TTC549 (cell line): ENCODE results near the gene RIMBP2.
"Not testable (repeated sequence)": the region's sequence is repeated elsewhere in the genome, so short reads cannot be mapped to it uniquely, and the experiment has no call there.

Experiments
- FAIRE-seq: peaks from 2 replicates; lab custom pipeline; 2012; peaks lifted over from hg19 to GRCh38; lab: Jason Lieb, UNC

Gene RIMBP2

GRCh38 chr12:130595566-130595965 lies 120.5 kb downstream of the RIMBP2 start:
- no peak for FAIRE-seq

GRCh38 chr12:130593056-130593455 lies 123.0 kb downstream of the RIMBP2 start:
- FAIRE-seq = no peak

GRCh38 chr12:130592641-130593040 lies 123.5 kb downstream of the RIMBP2 start:
- FAIRE-seq = no peak

GRCh38 chr12:130591736-130592135 lies 124.4 kb downstream of the RIMBP2 start:
- FAIRE-seq = no peak

GRCh38 chr12:130590685-130591084 lies 125.4 kb downstream of the RIMBP2 start:
- FAIRE-seq = no peak

- FAIRE-seq = no peak
Measured at GRCh38 chr12:130589540-130590317, 126.4 kb downstream of the RIMBP2 start.

GRCh38 chr12:130588696-130589539 lies 127.2 kb downstream of the RIMBP2 start:
- FAIRE-seq = no peak

GRCh38 chr12:130587966-130588365 lies 128.1 kb downstream of the RIMBP2 start:
- FAIRE-seq = no peak

- FAIRE-seq = not testable (repeated sequence)
Measured at GRCh38 chr12:130584475-130584874, 131.6 kb downstream of the RIMBP2 start.

GRCh38 chr12:130583800-130584199 lies 132.3 kb downstream of the RIMBP2 start:
- no peak for FAIRE-seq

GRCh38 chr12:130583317-130583716 lies 132.8 kb downstream of the RIMBP2 start:
- no peak for FAIRE-seq

GRCh38 chr12:130582286-130582685 lies 133.8 kb downstream of the RIMBP2 start:
- FAIRE-seq = no peak

GRCh38 chr12:130581782-130582181 lies 134.3 kb downstream of the RIMBP2 start:
- FAIRE-seq = no peak

GRCh38 chr12:130579231-130579630 lies 136.9 kb downstream of the RIMBP2 start:
- no peak for FAIRE-seq

- FAIRE-seq = no peak
Measured at GRCh38 chr12:130577351-130577750, 138.7 kb downstream of the RIMBP2 start.

GRCh38 chr12:130576371-130576816 lies 139.7 kb downstream of the RIMBP2 start:
- no peak for FAIRE-seq

- no peak for FAIRE-seq
Measured at GRCh38 chr12:130574402-130574801, 141.7 kb downstream of the RIMBP2 start.

- no peak for FAIRE-seq
Measured at GRCh38 chr12:130573766-130574165, 142.3 kb downstream of the RIMBP2 start.

- no peak for FAIRE-seq
Measured at GRCh38 chr12:130573235-130573634, 142.9 kb downstream of the RIMBP2 start.

GRCh38 chr12:130572553-130572952 lies 143.5 kb downstream of the RIMBP2 start:
- no peak for FAIRE-seq

- no peak for FAIRE-seq
Measured at GRCh38 chr12:130571734-130572133, 144.4 kb downstream of the RIMBP2 start.

- FAIRE-seq = no peak
Measured at GRCh38 chr12:130571089-130571488, 145.0 kb downstream of the RIMBP2 start.

- no peak for FAIRE-seq
Measured at GRCh38 chr12:130569521-130569920, 146.6 kb downstream of the RIMBP2 start.
